Measurements from ENCODE around the gene FGF16. TPM values are rescaled to one million over a fixed set of nuclear protein-coding genes. Genes with fewer than 3 reads are reported as not detected.

FGF16 gene
- 0.13 TPM in 1 of 2 replicates, not detected in the other for total RNA-seq

GRCh38 chrX:77446908-77447652 is at the start of gene FGF16:
TSS of gene FGF16 (plus strand) at chrX:77447389. CDS start at chrX:77447675, 286 bp downstream.

All from epithelial cell of alveolus of lung (primary cell).